Kidney (tissue), 14 donors: ENCODE data around the gene SQOR. TPM values are rescaled to one million over a fixed set of nuclear protein-coding genes. Genes with fewer than 3 reads are reported as not detected.

Experiments
- DNase-seq, 5 donors: peaks; one replicate each; pipeline ENCODE4 v3.0.0-alpha.2; 2013 to 2020
- FAIRE-seq: peaks from 2 replicates; lab custom pipeline; 2012; peaks lifted over from hg19 to GRCh38; lab: Jason Lieb, UNC
- H3K27ac ChIP-seq, 2 donors: one replicate each; pipeline ENCODE4 v1.7.0; 2013; ENCODE audit warnings: low read depth in 2 of 2, low read length in 2 of 2, inconsistent platforms in 1 of 2
- H3K27me3 ChIP-seq: one replicate; pipeline ENCODE4 v1.7.1; 2013; ENCODE audit warnings: low read length, inconsistent platforms; ENCODE audit not compliant: control insufficient read depth, insufficient read depth
- H3K36me3 ChIP-seq, 3 donors: one replicate each; pipeline versions ENCODE4 v1.7.0 to v1.7.1; 2013; ENCODE audit warnings: low read length in 3 of 3, control low read depth in 1 of 3, inconsistent platforms in 1 of 3; ENCODE audit not compliant: insufficient read depth in 3 of 3, control insufficient read depth in 2 of 3
- H3K4me1 ChIP-seq, 3 donors: one replicate each; pipeline versions ENCODE4 v1.7.0 to v1.7.1; 2013; ENCODE audit warnings: low read length in 3 of 3, inconsistent platforms in 1 of 3, low read depth in 1 of 3; ENCODE audit not compliant: control insufficient read depth in 2 of 3, insufficient read depth in 2 of 3
- H3K4me3 ChIP-seq, 3 donors: one replicate each; pipeline versions ENCODE4 v1.7.0 to v1.8.1; 2013; ENCODE audit warnings: low read length in 3 of 3, control low read depth in 1 of 3, inconsistent platforms in 1 of 3
- H3K9ac ChIP-seq, 3 donors: one replicate each; pipeline versions ENCODE4 v1.7.0 to v1.7.1; 2013; ENCODE audit warnings: low read length in 3 of 3, control low read depth in 1 of 3, inconsistent platforms in 1 of 3
- H3K9me3 ChIP-seq, 3 donors: one replicate each; pipeline versions ENCODE4 v1.7.0 to v1.7.1; 2013; ENCODE audit warnings: low read length in 3 of 3, control low read depth in 1 of 3, inconsistent platforms in 1 of 3; ENCODE audit not compliant: control insufficient read depth in 2 of 3, insufficient read depth in 1 of 3
- intact Hi-C: fragments of 100-400 bp; cut with DNase I; formaldehyde crosslinking; loops from one replicate; pipeline ENCODE4 v1.11.1; 2022
- polyA plus RNA-seq: library from polyadenylated mRNA; stranded (reverse); fragments of 350-450 nt; fragmentation: Illumina TruSeq; extraction: RNeasy Lipid Tissue Mini Kit (QIAGEN cat#74804); gene quantifications from one replicate; pipeline ENCODE4 v1.2.3, GENCODE V29; 2014; ENCODE audit warnings: low read depth, low replicate concordance; ENCODE audit not compliant: insufficient read depth
- total RNA-seq: library from RNA; stranded (reverse); fragmentation: NEBNext Ultra II Directional; extraction: Animal tissue kit (Norgen Biotek cat#: 25700); gene quantifications from one replicate; pipeline ENCODE4 v1.2.1, GENCODE V29; 2021
- TF ChIP-seq, protein P1 (sequence below): IDR thresholded peaks from 3 replicates; pipeline ENCODE4 v1.5.1; 2012; ENCODE audit warnings: mild to moderate bottlenecking, moderate library complexity, borderline replicate concordance; ENCODE audit not compliant: insufficient read depth; ENCODE audit errors: extremely low read depth
- donor health status: control.
- donor health status: control.
- donor health status: control.
- donor health status: control.
- donor health status: control.
- donor health status: DM: yes; HTN: yes; CAD: no.
- donor health status: Normal renal cell carcinoma (clear cell type).

The SQOR gene
- total and polyA plus RNA-seq, 2 donors from 2014 or later, result 43.4 to 67.5 TPM

- peak in 1 of 5 donors; percentile 33 for DNase-seq
- H3K4me3 ChIP-seq, result no peak overlapping the region
- intact Hi-C loops, result no loop called here
- TF ChIP-seq, protein P1, sequence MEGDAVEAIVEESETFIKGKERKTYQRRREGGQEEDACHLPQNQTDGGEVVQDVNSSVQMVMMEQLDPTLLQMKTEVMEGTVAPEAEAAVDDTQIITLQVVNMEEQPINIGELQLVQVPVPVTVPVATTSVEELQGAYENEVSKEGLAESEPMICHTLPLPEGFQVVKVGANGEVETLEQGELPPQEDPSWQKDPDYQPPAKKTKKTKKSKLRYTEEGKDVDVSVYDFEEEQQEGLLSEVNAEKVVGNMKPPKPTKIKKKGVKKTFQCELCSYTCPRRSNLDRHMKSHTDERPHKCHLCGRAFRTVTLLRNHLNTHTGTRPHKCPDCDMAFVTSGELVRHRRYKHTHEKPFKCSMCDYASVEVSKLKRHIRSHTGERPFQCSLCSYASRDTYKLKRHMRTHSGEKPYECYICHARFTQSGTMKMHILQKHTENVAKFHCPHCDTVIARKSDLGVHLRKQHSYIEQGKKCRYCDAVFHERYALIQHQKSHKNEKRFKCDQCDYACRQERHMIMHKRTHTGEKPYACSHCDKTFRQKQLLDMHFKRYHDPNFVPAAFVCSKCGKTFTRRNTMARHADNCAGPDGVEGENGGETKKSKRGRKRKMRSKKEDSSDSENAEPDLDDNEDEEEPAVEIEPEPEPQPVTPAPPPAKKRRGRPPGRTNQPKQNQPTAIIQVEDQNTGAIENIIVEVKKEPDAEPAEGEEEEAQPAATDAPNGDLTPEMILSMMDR, result no peak
- H3K9me3 ChIP-seq, result no peaks in the 10 kb centered on the region
- H3K9ac ChIP-seq, result no peak overlapping the region
- H3K4me1 ChIP-seq, result no peaks in the 10 kb centered on the region
- FAIRE-seq, result no peak
- H3K36me3 ChIP-seq, result peaks cover 0 to 14% (median 0%) of the 10 kb centered on the region in 3 donors
- no peaks in the 10 kb centered on the region for H3K27me3 ChIP-seq
- no peak overlapping the region for H3K27ac ChIP-seq
These were observed 35.7 kb downstream of the SQOR start for GRCh38 chr15:45670511-45670910.

GRCh38 chr15:45674677-45675076 is 39.8 kb downstream of the SQOR start:
- Histone ChIP-seq H3K27me3 (no peaks in the 10 kb centered on the region), H3K9me3 (no peaks in the 10 kb centered on the region), H3K4me3 (no peak overlapping the region), H3K4me1 (no peaks in the 10 kb centered on the region), H3K9ac (no peak overlapping the region), H3K27ac (no peak overlapping the region), H3K36me3 (peaks cover 0 to 19% (median 4%) of the 10 kb centered on the region in 3 donors)
- DNase-seq (no peak), FAIRE-seq (no peak)
- TF ChIP-seq, protein P1, result no peak
- intact Hi-C loops, result no loop called here

GRCh38 chr15:45677797-45678196 is 43.0 kb downstream of the SQOR start:
- no peaks in the 10 kb centered on the region for H3K4me1 ChIP-seq
- intact Hi-C loops, result no loop called here
- no peaks in the 10 kb centered on the region for H3K9me3 ChIP-seq
- H3K27me3 ChIP-seq, result no peaks in the 10 kb centered on the region
- H3K27ac ChIP-seq, result no peak overlapping the region
- peaks cover 0 to 12% (median 10%) of the 10 kb centered on the region in 3 donors for H3K36me3 ChIP-seq
- no peak overlapping the region for H3K9ac ChIP-seq
- TF ChIP-seq, protein P1, result no peak
- H3K4me3 ChIP-seq, result no peak overlapping the region
- DNase-seq, result no peak
- FAIRE-seq, result no peak
